HepG2 (cell line): ENCODE measurements around the gene TEAD4. TPM values are rescaled to one million over a fixed set of nuclear protein-coding genes. Genes with fewer than 3 reads are reported as not detected.

Experiments used
- AHR ChIP-seq: IDR thresholded peaks from 2 replicates; pipeline ENCODE4 v1.6.1; 2018; ENCODE audit warnings: missing genetic modification reagents, missing compliant biosample characterization
- CAMTA2 ChIP-seq: sonication (generic); formaldehyde crosslinking; IDR thresholded peaks from 2 replicates; pipeline ENCODE4 v1.4.0; 2020; ENCODE audit warnings: mild to moderate bottlenecking, missing genetic modification reagents, borderline replicate concordance
- JUND ChIP-seq: sonication (generic); formaldehyde crosslinking; IDR thresholded peaks from 2 replicates; pipeline ENCODE4 v1.8.0; 2022; ENCODE audit warnings: mild to moderate bottlenecking, missing genetic modification reagents
- NFKBIZ ChIP-seq: IDR thresholded peaks from 2 replicates; pipeline ENCODE4 v1.6.1; 2018; ENCODE audit warnings: missing genetic modification reagents, missing compliant biosample characterization
- ZNF263 ChIP-seq: sonication (generic); formaldehyde crosslinking; IDR thresholded peaks from 2 replicates; pipeline ENCODE4 v1.4.0; 2020; ENCODE audit warnings: missing genetic modification reagents
- ZNF530 ChIP-seq: sonication (generic); formaldehyde crosslinking; IDR thresholded peaks from 2 replicates; pipeline ENCODE4 v1.5.0; 2020; ENCODE audit warnings: low read depth, mild to moderate bottlenecking, missing genetic modification reagents
- ZNF678 ChIP-seq: sonication (generic); formaldehyde crosslinking; IDR thresholded peaks from 2 replicates; pipeline ENCODE4 v1.4.0; 2020; ENCODE audit warnings: mild to moderate bottlenecking, missing genetic modification reagents
- ZNF841 ChIP-seq: sonication (generic); formaldehyde crosslinking; IDR thresholded peaks from 2 replicates; pipeline ENCODE4 v1.8.1; 2023; ENCODE audit warnings: missing genetic modification reagents, borderline replicate concordance
- polyA plus RNA-seq, 8 experiments: library from polyadenylated mRNA; depleted of rRNA in 3 of 8; stranded (reverse) in 7 of 8; unstranded in 1 of 8; fragments of >200 nt; fragmentation: Illumina TruSeq in 4 of 8; extraction: Trizol in 4 of 8; gene quantifications; 2 replicates each; pipeline versions ENCODE4 v1.2.1 to v1.2.3, GENCODE V29; 2011 to 2016; ENCODE audit warnings: low read depth in 4 of 8, missing spikeins in 1 of 8, mixed read lengths in 1 of 8; ENCODE audit not compliant: insufficient read depth in 1 of 8
- total RNA-seq, 5 experiments: library from RNA; depleted of rRNA; stranded (reverse); fragments of >200 nt; fragmentation: Illumina TruSeq; extraction: Trizol; gene quantifications; 2 replicates each; pipeline ENCODE4 v1.2.3, GENCODE V29; 2016; ENCODE audit warnings: low read depth in 1 of 5
- TF ChIP-seq, protein P1 (sequence below): sonication (generic); formaldehyde crosslinking; IDR thresholded peaks from 2 replicates; pipeline ENCODE4 v1.5.0; 2020; ENCODE audit warnings: missing genetic modification reagents
- TF ChIP-seq, protein P2 (sequence below): sonication (generic); formaldehyde crosslinking; IDR thresholded peaks from 2 replicates; pipeline ENCODE4 v1.8.1; 2023; ENCODE audit warnings: mild to moderate bottlenecking, missing genetic modification reagents
- TF ChIP-seq, protein P3 (sequence below): IDR thresholded peaks from 2 replicates; pipeline ENCODE4 v1.6.1; 2016; ENCODE audit warnings: low read depth, missing genetic modification reagents, missing compliant biosample characterization
- TF ChIP-seq, protein P4 (sequence below): sonication (generic); formaldehyde crosslinking; IDR thresholded peaks from 2 replicates; pipeline ENCODE4 v1.5.0; 2020; ENCODE audit warnings: missing genetic modification reagents, mild to moderate bottlenecking, borderline replicate concordance
- TF ChIP-seq, protein P5 (sequence below): sonication (generic); formaldehyde crosslinking; IDR thresholded peaks from 2 replicates; pipeline ENCODE4 v1.4.0; 2020; ENCODE audit warnings: mild to moderate bottlenecking, missing genetic modification reagents
- TF ChIP-seq, protein P6 (sequence below), 2 experiments: sonication (generic) in 1 of 2; formaldehyde crosslinking in 1 of 2; IDR thresholded peaks; 2 replicates each; pipeline versions ENCODE4 v1.4.0 to v1.6.1; 2016 to 2020; ENCODE audit warnings: borderline replicate concordance in 1 of 2, low read depth in 1 of 2, mild to moderate bottlenecking in 1 of 2, missing genetic modification reagents in 1 of 2

The TEAD4 gene
- total and polyA plus RNA-seq, 2 of the 13 experiments (the other 11 are each of a cell fraction or from before 2014, with no cell fraction given), result 45.0 to 69.4 TPM

DNA sequence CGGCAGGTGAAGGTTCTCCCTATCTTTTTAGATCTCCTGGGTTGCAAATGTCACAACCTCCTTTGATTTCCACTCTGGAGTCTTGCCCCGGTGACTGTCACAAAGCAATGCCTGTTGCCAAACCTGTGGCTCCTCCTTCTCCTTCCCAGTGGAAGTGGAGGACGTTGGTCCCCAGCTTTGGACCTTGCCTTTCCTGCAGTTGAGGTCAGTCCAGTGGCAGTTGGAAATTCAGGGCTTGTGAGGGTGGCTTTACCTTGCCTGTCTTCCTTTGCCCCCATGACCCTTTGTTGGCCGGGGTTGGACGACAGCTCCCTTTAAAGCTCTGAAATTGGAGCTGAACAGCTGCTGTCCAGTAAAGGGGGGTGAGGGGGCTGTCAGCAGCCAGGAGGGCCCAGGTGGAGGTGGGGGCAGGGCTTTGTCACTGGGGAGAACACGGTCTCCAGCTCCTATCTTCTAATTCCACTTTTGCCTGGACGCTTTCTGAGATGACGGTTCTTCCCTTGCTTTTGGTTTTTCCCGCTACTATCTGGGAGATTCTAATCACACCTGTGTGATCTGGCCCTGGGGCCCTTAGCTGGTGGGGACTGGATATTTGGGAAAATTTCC, 4.1 kb downstream of the TEAD4 start (continued):
- TF ChIP-seq, protein P1, sequence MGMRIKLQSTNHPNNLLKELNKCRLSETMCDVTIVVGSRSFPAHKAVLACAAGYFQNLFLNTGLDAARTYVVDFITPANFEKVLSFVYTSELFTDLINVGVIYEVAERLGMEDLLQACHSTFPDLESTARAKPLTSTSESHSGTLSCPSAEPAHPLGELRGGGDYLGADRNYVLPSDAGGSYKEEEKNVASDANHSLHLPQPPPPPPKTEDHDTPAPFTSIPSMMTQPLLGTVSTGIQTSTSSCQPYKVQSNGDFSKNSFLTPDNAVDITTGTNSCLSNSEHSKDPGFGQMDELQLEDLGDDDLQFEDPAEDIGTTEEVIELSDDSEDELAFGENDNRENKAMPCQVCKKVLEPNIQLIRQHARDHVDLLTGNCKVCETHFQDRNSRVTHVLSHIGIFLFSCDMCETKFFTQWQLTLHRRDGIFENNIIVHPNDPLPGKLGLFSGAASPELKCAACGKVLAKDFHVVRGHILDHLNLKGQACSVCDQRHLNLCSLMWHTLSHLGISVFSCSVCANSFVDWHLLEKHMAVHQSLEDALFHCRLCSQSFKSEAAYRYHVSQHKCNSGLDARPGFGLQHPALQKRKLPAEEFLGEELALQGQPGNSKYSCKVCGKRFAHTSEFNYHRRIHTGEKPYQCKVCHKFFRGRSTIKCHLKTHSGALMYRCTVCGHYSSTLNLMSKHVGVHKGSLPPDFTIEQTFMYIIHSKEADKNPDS (CRISPR knock-in tag), result peak; percentile 53; the same call in 1 of the 2 replicates
- TF ChIP-seq JUND (no peak), CAMTA2 (CRISPR knock-in tag) (no peak), ZNF678 (no peak), AHR (CRISPR knock-in tag) (no peak), NFKBIZ (CRISPR knock-in tag) (no peak), ZNF841 (no peak), ZNF530 (no peak), ZNF263 (peak; percentile 91)
- TF ChIP-seq, protein P2, sequence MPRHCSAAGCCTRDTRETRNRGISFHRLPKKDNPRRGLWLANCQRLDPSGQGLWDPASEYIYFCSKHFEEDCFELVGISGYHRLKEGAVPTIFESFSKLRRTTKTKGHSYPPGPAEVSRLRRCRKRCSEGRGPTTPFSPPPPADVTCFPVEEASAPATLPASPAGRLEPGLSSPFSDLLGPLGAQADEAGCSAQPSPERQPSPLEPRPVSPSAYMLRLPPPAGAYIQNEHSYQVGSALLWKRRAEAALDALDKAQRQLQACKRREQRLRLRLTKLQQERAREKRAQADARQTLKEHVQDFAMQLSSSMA, result no peak; the same call in 1 of the 2 replicates
- TF ChIP-seq, protein P3, sequence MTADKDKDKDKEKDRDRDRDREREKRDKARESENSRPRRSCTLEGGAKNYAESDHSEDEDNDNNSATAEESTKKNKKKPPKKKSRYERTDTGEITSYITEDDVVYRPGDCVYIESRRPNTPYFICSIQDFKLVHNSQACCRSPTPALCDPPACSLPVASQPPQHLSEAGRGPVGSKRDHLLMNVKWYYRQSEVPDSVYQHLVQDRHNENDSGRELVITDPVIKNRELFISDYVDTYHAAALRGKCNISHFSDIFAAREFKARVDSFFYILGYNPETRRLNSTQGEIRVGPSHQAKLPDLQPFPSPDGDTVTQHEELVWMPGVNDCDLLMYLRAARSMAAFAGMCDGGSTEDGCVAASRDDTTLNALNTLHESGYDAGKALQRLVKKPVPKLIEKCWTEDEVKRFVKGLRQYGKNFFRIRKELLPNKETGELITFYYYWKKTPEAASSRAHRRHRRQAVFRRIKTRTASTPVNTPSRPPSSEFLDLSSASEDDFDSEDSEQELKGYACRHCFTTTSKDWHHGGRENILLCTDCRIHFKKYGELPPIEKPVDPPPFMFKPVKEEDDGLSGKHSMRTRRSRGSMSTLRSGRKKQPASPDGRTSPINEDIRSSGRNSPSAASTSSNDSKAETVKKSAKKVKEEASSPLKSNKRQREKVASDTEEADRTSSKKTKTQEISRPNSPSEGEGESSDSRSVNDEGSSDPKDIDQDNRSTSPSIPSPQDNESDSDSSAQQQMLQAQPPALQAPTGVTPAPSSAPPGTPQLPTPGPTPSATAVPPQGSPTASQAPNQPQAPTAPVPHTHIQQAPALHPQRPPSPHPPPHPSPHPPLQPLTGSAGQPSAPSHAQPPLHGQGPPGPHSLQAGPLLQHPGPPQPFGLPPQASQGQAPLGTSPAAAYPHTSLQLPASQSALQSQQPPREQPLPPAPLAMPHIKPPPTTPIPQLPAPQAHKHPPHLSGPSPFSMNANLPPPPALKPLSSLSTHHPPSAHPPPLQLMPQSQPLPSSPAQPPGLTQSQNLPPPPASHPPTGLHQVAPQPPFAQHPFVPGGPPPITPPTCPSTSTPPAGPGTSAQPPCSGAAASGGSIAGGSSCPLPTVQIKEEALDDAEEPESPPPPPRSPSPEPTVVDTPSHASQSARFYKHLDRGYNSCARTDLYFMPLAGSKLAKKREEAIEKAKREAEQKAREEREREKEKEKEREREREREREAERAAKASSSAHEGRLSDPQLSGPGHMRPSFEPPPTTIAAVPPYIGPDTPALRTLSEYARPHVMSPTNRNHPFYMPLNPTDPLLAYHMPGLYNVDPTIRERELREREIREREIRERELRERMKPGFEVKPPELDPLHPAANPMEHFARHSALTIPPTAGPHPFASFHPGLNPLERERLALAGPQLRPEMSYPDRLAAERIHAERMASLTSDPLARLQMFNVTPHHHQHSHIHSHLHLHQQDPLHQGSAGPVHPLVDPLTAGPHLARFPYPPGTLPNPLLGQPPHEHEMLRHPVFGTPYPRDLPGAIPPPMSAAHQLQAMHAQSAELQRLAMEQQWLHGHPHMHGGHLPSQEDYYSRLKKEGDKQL, result no peak; the same call in 1 of the 2 replicates
- TF ChIP-seq, protein P4, sequence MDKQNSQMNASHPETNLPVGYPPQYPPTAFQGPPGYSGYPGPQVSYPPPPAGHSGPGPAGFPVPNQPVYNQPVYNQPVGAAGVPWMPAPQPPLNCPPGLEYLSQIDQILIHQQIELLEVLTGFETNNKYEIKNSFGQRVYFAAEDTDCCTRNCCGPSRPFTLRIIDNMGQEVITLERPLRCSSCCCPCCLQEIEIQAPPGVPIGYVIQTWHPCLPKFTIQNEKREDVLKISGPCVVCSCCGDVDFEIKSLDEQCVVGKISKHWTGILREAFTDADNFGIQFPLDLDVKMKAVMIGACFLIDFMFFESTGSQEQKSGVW (CRISPR knock-in tag), result no peak
- TF ChIP-seq, protein P5, sequence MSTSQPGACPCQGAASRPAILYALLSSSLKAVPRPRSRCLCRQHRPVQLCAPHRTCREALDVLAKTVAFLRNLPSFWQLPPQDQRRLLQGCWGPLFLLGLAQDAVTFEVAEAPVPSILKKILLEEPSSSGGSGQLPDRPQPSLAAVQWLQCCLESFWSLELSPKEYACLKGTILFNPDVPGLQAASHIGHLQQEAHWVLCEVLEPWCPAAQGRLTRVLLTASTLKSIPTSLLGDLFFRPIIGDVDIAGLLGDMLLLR (CRISPR knock-in tag), result no peak; the same call in 1 of the 2 replicates
- TF ChIP-seq, protein P6, sequence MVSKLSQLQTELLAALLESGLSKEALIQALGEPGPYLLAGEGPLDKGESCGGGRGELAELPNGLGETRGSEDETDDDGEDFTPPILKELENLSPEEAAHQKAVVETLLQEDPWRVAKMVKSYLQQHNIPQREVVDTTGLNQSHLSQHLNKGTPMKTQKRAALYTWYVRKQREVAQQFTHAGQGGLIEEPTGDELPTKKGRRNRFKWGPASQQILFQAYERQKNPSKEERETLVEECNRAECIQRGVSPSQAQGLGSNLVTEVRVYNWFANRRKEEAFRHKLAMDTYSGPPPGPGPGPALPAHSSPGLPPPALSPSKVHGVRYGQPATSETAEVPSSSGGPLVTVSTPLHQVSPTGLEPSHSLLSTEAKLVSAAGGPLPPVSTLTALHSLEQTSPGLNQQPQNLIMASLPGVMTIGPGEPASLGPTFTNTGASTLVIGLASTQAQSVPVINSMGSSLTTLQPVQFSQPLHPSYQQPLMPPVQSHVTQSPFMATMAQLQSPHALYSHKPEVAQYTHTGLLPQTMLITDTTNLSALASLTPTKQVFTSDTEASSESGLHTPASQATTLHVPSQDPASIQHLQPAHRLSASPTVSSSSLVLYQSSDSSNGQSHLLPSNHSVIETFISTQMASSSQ (IDR thresholded peaks at IDR 0.05; ENCODE audit: low read depth), result no peak
- TF ChIP-seq, protein P6 (CRISPR knock-in tag; IDR thresholded peaks at IDR 0.05; ENCODE audit: borderline replicate concordance), result peak; percentile 45; the same call in 1 of the 2 replicates
